Epithelial cell of prostate (primary cell): ENCODE measurements around the gene RPS6KA5.

Experiments
- DNase-seq: peaks from one replicate; pipeline ENCODE4 v3.0.0-alpha.2; 2011; ENCODE audit warnings: low read depth, low spot score
- H3K27ac ChIP-seq: fragments of 450-650 bp; 2 replicates; pipeline ENCODE4 v1.5.1; 2017; ENCODE audit warnings: mild to moderate bottlenecking

Gene RPS6KA5

DNA sequence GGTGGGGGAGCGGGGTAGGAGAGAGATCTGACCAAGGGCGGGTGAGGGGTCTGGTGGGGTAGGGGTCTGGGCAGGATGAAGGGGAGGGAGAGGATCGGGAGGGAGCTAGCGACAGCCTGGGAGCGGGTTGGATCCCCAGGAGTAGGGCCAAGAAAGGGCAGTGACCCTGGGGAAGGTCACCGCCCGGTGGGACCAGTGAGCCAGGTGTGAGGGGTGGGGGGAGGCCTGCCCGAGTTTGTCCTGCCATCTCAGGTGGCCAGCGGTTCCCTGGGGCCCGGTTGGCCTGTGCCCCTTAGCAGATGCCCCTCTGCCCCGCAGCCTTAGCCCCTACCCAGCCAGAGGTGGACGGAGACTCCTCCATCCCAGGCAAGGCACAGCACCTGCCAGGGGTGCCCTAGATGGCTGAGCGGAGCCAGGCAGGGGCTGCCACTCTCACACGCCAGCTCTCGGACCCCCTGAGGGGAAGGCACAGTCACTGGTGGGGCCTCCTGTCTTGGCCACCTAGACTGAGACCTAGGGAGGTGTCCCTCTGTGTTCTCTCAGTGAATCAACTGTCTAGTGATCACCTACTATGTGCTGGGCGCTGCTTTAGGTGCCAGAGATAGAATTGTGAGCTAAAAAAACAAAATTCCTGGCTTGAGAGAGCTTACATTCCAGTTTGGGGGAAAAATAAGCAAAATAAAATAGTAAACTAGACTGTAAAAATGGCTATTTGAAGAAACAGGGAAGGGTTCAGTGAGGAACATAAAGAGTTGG lies 243.6 kb downstream of the RPS6KA5 start:
- no peak overlapping the region for H3K27ac ChIP-seq
- no peak for DNase-seq

DNA sequence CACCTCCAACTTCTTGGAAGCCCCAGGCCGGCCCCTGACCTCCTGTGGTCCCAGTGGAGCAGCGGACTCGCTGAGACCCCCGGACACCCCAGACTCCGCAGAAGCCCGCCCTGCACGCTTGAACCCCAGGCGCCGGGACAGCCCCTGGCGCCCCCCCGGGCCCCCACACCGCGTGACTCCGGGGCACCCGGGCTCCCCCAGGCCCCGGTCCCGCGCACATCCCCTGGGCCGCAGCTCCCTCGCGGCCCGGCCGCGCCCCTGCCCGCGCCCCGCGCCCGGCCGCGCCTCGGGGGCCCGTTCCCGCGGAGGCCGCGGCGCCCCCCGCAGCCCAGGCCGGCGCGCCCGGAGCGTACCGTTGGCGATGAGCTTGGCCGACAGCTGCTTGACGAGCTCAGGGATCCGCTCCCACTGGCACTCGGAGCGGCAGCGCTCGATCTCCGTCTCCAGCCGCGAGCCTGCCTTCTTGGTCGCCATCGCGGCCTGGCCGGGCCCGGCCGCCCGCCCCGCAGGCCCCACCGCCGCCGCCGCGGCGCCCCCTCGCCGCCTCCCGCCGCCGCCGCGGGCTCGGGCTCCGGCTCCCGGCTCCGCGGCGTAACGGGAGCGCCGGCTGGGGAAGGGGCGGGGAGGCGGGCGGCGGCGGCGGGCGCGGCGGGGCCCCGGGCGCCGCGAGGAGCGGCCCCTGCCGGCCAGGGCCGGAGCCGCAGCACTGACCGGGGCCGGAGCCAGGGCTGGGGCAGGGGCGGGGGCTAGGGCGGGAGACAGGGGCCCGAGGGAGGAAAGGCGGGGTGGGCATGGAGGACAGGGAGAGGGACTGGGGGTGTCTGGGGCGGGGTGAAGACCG lies 244.4 kb downstream of the RPS6KA5 start, which contains the start of gene TTC7B:
TTC7B (minus strand) TSS at position 609 of the 841 bp plus-strand sequence; CDS start at position 474, 135 bp downstream.
- no peak within 1 kb of the TSS for H3K27ac ChIP-seq
- DNase-seq = no peak

- DNase-seq = no peak
- H3K27ac ChIP-seq = no peak overlapping the region
Measured at GRCh38 chr14:90815572-90815821, 244.9 kb downstream of the RPS6KA5 start.

- no peak for DNase-seq
- no peak overlapping the region for H3K27ac ChIP-seq
Measured at GRCh38 chr14:90814806-90815571, 245.5 kb downstream of the RPS6KA5 start.

- no peak for DNase-seq
- no peak overlapping the region for H3K27ac ChIP-seq
Measured at GRCh38 chr14:90813442-90813841, 247.0 kb downstream of the RPS6KA5 start.

GRCh38 chr14:90812109-90812508 lies 248.3 kb downstream of the RPS6KA5 start:
- DNase-seq = no peak

DNA sequence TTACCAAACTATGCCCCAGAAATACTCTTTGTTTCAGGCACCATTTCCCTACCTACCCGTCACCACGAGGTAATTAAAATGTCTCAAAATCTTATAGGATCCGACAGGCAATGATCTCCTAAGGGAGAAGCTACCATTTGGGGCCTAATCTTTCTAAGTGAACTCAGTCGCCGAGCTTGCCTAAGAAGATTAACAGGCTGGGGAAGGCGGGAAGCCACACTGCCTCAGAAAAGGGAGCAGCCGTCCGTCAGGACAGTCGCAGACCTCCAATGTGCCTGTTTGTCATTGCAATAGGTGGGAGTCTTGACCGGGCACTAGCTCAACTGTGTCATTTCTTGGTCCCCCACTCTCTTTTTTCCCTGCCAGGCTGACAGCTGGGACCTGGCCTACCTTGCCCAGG lies 248.8 kb downstream of the RPS6KA5 start:
- no peak for DNase-seq

More at GRCh38 chr14:90812109-90812508, 248.3 kb downstream of the RPS6KA5 start:
- H3K27ac ChIP-seq = no peak overlapping the region

DNA sequence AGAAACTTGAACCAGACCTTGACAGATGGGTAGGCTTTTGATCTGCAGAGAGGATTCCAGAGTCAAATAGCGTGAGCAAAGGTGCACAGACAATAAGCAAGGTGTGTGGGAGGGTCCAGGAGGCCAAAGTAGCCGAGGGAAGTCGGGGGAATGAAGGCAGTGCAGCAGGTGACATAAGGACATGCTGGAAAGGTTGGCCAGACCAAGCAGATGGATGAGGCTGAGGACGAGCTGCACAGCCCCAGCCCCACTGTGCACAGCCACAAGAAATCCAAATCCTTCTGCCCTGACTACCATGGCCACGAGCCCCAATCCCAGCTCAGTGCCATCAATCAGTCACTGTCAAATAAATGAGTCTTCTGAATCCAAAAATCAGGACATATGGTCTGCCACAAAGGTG lies 249.6 kb downstream of the RPS6KA5 start:
- no peak overlapping the region for H3K27ac ChIP-seq
- DNase-seq = no peak

More for the DNA sequence above, 248.8 kb downstream of the RPS6KA5 start:
- H3K27ac ChIP-seq = no peak overlapping the region

DNA sequence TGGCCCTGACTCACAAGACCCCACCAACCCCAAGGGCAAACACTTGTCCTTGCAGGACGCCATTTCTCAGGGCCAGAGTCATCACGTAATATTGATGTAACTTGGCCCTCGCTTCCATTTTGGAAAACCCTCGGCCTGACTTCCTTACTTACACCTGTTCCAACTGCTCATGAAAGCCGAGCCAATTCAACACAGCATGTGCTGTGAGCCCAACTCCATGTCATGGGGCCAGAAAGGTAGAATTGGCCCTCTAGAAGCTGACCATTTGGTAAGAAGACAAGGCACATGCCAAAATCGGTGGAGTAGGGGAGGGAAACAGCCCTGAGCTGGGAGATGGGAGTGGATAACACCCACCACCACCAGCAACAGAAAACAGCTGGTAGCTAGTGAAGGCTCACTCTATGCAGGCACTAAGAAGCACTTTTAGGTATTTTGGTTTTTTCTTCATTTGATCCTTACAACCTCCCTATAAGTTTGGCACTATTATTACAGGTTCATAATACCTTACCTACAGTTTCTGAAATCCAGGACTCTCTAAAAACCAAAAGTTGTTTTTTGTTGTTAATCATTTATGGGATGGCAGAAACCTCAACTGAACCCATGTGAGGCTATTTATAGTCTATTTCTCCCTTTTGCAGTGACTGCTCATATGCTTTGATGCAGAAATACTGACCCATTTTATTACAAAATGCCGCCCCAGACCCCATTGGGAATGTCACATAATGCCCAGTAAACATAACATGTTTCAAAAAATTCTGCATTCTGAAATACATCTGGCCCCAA lies 250.7 kb downstream of the RPS6KA5 start:
- no peak for DNase-seq

DNA sequence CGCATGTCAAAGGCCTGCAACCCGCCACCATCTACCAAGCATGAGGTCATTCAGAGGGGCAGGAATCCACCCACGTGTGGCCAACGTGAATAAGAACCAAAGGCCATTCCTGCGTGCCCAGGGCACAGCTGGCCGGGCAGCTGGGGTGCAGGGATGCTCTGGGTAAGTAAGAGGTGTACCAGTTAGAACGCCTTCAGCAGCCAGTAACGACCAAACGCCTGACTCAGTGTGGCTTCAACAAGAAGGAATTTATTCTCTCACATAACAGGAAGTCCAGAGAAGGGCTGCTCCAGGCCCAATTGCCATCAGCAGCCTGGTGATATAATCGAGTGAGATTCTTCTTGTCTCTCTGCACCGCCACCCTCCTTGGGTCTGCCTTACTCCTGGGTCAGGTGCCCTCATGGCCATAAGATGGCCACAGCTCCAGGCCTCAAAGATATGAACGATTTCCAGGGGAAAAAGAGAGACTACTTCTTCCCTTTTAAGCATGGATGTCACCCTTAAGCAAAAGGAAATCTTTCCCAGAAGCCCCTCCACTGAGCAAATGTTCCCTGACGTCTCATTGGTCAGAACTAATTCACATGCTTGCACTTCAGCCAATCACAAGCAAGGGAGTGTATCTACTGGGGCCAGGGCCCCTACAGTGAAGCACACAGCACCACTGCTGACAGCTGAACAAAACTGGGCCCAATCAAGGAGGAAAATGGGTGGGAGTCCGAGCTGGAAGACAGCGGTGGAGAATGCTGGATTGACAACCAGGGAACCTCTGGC lies 251.5 kb downstream of the RPS6KA5 start:
- DNase-seq = no peak
- H3K27ac ChIP-seq = no peak overlapping the region

More for the DNA sequence above, 250.7 kb downstream of the RPS6KA5 start:
- H3K27ac ChIP-seq = no peak overlapping the region

DNA sequence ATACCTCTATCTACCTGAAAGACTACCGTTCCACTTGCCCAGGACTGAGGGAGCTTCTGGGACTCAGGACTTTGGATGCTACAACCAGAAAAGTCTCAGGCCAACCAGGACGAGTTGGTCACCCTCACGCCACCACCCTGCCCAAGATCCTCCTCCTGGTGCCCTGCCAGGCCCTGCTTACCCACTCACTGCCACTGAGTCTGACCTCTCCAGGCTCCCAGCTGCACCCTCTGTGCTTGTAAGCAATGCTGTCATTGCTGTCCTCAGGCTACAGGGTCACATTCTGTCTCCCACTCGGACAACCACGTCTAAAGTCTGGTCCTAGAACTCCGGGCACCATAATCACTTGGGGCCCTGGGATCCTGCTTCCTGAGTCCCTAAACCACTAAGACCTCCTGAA lies 253.4 kb downstream of the RPS6KA5 start:
- H3K27ac ChIP-seq = no peak overlapping the region
- no peak for DNase-seq

DNA sequence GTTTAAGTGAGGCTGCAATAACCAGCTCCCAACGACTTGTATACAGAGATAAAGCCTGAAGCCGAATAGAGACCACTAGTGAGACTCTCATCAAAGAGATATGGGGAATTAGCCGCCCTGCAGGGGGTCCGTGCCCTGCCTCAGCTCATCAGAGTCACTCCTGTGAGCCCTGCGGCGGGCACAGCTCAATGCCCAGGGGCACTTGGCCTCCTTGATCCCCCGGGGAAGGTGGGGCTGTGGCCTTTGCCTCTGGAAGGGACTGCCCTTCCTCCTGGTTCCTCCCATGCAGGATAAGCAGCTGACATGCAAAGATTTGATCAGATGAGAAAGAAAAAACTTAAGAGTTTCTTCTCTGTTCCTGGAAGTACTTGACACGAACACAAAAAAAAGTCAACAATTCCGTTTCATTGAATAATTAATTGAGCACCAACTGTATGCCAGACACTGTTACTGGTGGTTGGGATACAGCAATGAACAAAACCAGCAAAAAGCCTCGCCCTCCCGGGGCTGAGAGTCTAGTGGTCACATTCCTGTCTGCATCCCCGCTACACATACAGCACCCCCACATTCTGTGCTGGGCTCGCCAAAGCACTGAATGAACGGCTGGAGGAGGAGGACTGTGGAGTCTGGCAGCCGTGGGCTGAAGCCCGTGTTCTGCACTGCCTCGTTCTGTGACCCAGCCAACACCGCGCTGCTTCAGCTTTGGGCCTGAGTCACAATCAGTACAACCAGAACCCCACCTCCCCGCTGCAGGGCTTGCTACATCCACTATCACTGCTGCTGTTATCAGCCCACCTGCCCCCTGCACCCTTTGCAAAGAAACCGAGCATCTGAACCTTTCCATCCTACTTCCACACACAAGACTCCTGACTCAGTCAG lies 254.5 kb downstream of the RPS6KA5 start:
- no peak overlapping the region for H3K27ac ChIP-seq
- DNase-seq = no peak

DNA sequence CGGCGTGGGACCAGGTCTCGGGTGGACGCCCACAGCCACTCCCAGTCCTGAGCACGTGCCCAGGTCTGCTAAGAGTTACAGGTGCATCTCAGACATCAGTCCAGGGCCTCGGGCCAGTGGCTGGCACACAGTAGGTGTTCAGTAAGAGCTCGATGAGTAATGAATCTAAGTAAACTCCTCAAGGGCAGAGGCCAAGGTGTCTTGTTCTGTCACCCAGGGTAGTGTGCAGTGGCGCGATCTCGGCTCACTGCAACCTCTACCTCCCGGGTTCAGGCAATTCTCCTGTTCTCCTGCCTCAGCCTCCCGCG lies 255.4 kb downstream of the RPS6KA5 start:
- no peak overlapping the region for H3K27ac ChIP-seq
- DNase-seq = no peak

- DNase-seq = no peak
- H3K27ac ChIP-seq = no peak overlapping the region
Measured at GRCh38 chr14:90804292-90805083, 256.0 kb downstream of the RPS6KA5 start.

DNA sequence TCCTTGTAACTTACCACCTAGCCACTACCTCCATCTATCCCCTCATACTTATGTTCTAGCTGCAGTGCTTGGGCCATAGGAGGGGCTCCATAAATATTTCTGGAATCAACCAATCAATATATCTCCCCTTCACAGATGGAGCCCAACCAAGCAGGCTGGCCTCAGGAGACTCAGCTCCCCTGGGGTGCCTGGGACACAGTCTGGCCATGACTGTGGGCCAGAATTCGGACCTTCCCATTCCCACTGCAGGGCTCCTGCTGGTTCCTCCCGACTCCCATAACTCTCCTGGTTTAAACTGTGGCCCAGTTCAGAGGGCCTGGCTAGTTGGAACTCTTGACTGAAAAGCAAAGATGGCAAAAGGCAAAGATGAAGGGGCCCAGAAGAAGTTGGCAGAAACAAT lies 257.2 kb downstream of the RPS6KA5 start:
- no peak overlapping the region for H3K27ac ChIP-seq

DNA sequence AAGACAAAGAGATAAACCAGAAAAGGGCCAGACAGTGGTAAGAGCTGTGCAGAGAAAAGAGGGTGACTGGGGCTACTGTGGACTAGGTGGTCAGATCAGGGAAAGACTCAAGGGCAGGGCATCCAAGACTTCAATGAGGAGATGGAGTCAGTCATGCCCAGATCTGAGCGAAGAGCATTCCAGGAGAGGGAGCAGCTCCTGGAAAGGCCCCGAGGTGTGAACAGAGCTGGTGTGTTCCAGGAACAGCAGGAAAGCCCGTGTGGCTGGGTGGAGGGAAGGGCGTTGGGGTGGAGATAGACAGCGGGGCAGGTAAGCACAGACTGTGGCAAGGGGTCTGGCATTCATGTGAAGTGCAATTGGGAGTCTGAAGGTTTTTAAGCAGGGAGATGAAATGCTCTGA lies 261.0 kb downstream of the RPS6KA5 start:
- no peak overlapping the region for H3K27ac ChIP-seq
- DNase-seq = no peak

More for the DNA sequence above, 257.2 kb downstream of the RPS6KA5 start:
- DNase-seq = no peak

- no peak for DNase-seq
- no peak overlapping the region for H3K27ac ChIP-seq
Measured at GRCh38 chr14:90797919-90798318, 262.5 kb downstream of the RPS6KA5 start.
